NT2/D1 (cell line): ENCODE results near the gene KRT14.

ENCODE experiments used
- DNase-seq: peaks from one replicate; pipeline ENCODE4 v3.0.0-alpha.2; 2011; ENCODE audit warnings: low read depth, low spot score
- H3K27me3 ChIP-seq: 2 replicates; pipeline ENCODE4 v1.6.0; 2011; ENCODE audit warnings: mild to moderate bottlenecking; ENCODE audit not compliant: insufficient read length, insufficient read depth
- H3K36me3 ChIP-seq: 2 replicates; pipeline ENCODE4 v1.6.1; 2011; ENCODE audit warnings: mild to moderate bottlenecking, low read length, mixed read lengths; ENCODE audit not compliant: insufficient read depth, insufficient read length
- H3K4me1 ChIP-seq: 2 replicates; pipeline ENCODE4 v1.5.1; 2011; ENCODE audit not compliant: insufficient read depth, insufficient read length
- H3K4me3 ChIP-seq: 2 replicates; pipeline ENCODE4 v1.5.1; 2011; ENCODE audit warnings: low read depth; ENCODE audit not compliant: insufficient read length
- H3K9ac ChIP-seq: 2 replicates; pipeline ENCODE4 v1.6.0; 2011; ENCODE audit warnings: low read depth; ENCODE audit not compliant: insufficient read length
- H3K9me3 ChIP-seq: 2 replicates; pipeline ENCODE4 v1.5.1; 2011; ENCODE audit warnings: mild to moderate bottlenecking, low read length; ENCODE audit not compliant: insufficient read depth
- SUZ12 ChIP-seq: IDR thresholded peaks from 2 replicates; pipeline ENCODE4 v1.6.1; 2011; ENCODE audit not compliant: insufficient read length, insufficient read depth; ENCODE audit errors: extremely low read depth
- YY1 ChIP-seq: IDR thresholded peaks from 2 replicates; pipeline ENCODE4 v1.6.1; 2011; ENCODE audit not compliant: insufficient read length, insufficient read depth
- ZNF274 ChIP-seq: IDR thresholded peaks from 2 replicates; pipeline ENCODE4 v1.6.1; 2011; ENCODE audit warnings: mild to moderate bottlenecking, low read depth, low read length

KRT14 gene

GRCh38 chr17:41536741-41537613, 49.7 kb downstream of the KRT14 start:
- Histone ChIP-seq H3K9me3 (no peaks in the 10 kb centered on the region), H3K27me3 (no peaks in the 10 kb centered on the region), H3K9ac (no peak overlapping the region), H3K4me3 (no peak overlapping the region), H3K4me1 (peaks cover 33% of the 10 kb centered on the region), H3K36me3 (no peaks in the 10 kb centered on the region)
- DNase-seq = no peak
- TF ChIP-seq SUZ12 = no peak
- TF ChIP-seq YY1 = no peak
- TF ChIP-seq ZNF274 = no peak

- no peak for TF ChIP-seq SUZ12
- H3K4me1 ChIP-seq = peaks cover 33% of the 10 kb centered on the region
- H3K9ac ChIP-seq = no peak overlapping the region
- DNase-seq = no peak
- no peak overlapping the region for H3K4me3 ChIP-seq
- H3K27me3 ChIP-seq = no peaks in the 10 kb centered on the region
- H3K36me3 ChIP-seq = no peaks in the 10 kb centered on the region
- H3K9me3 ChIP-seq = no peaks in the 10 kb centered on the region
Measured at GRCh38 chr17:41535764-41536481, 50.8 kb downstream of the KRT14 start.

DNA sequence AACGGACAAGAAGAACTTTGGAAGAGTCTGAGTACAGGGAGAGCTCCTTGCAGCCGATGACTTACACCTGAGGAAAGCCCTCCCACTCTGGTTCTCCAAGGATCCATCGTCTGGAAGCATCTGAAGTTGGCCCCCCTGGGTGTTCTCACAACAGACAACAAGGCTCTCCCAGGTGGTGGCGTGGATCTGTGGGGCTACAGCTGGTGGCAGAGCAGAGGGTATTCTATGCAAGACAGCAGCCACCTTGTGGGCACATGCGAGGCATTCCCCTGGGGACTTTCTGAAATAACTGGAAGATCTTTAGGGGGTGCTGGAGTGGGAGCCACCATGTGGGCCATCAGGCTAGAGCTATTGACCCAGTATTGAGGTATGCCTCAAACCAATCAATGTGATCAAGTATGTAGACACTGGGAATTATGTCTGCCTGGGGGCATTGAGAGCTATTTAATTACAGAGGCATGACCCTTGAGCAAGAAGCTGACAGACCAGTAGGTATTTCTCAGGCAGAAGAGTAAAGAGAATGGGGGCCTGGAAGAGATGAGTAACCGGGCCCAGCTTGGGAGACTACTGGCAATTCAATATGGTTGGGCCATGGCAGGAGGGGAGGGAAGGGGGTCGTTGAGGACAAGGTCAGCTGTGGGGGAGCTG, 51.7 kb downstream of the KRT14 start:
- TF ChIP-seq ZNF274 = no peak
- no peak for TF ChIP-seq SUZ12
- TF ChIP-seq YY1 = no peak
- no peaks in the 10 kb centered on the region for H3K27me3 ChIP-seq
- H3K4me3 ChIP-seq = no peak overlapping the region
- no peak for DNase-seq
- no peak overlapping the region for H3K9ac ChIP-seq
- no peaks in the 10 kb centered on the region for H3K36me3 ChIP-seq
- H3K4me1 ChIP-seq = peaks cover 31% of the 10 kb centered on the region
- no peaks in the 10 kb centered on the region for H3K9me3 ChIP-seq

- Histone ChIP-seq H3K9me3 (no peaks in the 10 kb centered on the region), H3K36me3 (no peaks in the 10 kb centered on the region), H3K9ac (no peak overlapping the region), H3K27me3 (no peaks in the 10 kb centered on the region), H3K4me3 (no peak overlapping the region), H3K4me1 (peaks cover 32% of the 10 kb centered on the region)
- no peak for DNase-seq
- no peak for TF ChIP-seq YY1
- TF ChIP-seq SUZ12 = no peak
- TF ChIP-seq ZNF274 = no peak
Measured at GRCh38 chr17:41533613-41534012, 53.1 kb downstream of the KRT14 start.

DNA sequence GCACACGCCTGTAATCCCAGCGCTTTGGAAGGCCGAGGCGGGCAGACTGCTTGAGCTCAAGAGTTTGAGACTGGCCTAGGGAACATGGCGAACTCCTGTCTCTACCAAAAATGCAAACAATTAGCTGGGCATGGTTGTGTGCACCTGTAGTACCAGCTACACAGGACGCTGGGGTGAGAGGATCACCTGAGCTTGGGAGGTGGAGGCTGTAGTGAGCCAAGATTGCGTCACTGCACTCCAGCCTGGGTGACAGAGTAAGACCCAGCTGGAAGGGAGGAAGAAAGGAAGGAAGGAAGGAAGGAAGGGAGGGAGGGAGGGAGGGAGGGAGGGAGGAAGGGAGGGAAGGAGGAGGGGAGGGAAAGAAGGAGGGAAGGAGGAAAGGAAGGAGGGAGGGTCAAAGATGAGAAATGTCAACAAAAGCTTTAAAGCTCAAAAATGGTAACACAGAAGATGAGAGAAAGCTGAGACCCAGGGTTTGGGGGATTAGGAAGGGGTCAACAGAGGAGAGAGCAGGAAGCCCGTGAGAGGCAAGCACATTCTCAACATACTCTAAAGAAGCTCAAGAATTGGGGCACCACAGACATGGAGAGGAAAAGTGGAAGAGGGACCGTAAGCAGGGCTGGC, 53.6 kb downstream of the KRT14 start:
- H3K9ac ChIP-seq = no peak overlapping the region
- TF ChIP-seq YY1 (no peak), SUZ12 (no peak), ZNF274 (no peak)
- no peaks in the 10 kb centered on the region for H3K36me3 ChIP-seq
- no peaks in the 10 kb centered on the region for H3K9me3 ChIP-seq
- no peak overlapping the region for H3K4me3 ChIP-seq
- H3K27me3 ChIP-seq = no peaks in the 10 kb centered on the region
- H3K4me1 ChIP-seq = peaks cover 29% of the 10 kb centered on the region
- no peak for DNase-seq
